Measurements from ENCODE around the gene CEACAM21.

The CEACAM21 gene

DNA sequence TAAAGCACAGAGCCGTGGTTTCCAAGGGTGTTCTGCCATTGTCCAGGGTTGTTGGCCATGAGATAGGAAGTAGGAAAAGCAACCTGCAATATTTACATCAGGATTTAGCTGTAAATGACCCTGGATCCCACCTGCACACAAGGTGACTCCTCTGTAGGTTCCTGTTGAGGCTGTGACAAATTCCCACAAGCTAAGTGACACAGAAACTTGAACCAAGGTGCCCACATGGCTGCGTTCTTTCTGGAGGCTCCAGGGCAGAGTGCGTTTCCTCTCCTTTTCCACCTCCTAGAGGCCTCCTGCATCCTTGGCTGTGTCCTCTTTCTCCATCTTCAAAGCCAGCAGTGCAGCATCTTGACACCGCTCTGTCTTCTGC lies 11.9 kb downstream of the CEACAM21 start:
- no peak for DNase-seq

DNA sequence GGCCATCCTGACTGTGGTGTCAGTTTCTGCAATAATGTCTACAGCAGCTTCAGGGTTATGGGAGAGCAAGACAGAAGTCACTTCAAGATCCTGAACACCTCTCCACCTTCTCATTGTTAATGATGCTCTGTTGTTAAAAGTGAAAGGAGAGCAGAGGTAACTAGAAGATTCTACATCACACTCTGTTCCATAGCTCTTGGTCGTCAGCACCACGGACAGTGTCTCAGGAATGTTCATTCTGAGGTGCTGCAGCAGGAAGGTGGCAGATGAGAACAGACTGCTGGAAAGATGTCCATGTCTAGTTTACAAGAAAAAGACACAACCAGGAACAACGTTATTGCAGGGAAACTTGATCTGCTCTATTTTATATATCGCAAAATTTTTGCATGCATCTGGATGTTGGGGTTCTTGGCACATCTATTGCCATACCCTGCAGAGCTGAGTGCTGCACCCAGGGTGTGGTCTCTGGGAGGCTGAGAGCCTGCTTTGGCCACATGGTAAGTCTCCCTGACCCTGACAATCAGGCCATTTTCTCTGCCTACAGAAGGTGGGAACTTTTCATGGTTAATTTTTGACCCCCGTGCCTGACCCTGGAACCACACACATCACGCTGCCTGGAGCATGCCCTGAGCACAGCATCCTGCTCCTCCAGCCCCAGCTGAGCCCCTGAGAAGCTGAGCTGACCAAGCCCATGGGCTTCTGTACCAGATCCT lies 12.7 kb downstream of the CEACAM21 start:
- DNase-seq = no peak

DNA sequence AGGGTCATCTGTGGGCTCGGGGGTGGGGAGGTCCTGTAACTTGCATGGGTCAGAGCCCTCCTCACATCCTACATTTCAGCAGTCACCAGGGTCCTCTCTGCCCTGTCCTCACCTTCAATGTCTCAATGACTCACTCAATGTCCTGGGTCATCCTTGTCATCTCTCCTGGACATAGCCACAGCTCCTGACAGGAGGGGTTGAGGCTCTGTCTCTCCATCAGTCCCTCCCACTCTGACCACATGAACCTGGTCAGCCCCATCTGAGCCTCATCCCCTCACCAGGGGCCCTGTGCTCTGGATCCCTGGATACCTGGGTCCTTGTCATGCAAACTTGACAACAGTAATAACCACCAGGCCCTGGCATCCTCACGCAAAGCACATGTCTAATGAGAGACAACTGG lies 13.4 kb downstream of the CEACAM21 start:
- no peak for DNase-seq

DNA sequence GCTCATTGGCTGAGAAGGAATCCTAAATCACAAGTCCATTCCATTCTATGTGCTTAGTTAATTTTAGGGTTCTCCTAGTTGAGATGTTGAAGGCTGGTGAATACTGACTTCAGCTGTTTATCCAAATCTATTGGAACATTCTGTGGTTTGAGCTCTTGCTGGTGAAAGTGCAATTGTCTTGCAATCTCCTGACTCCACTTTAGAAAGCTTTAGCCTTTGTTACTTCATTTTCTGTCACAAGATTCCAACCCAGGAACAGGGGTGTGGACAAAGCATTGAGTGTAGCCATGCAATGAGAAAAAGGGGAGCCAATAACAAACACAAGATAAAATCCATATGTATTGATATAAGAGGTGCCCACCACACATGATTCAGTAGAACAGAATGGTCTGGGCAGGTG lies 15.0 kb downstream of the CEACAM21 start:
- DNase-seq = no peak

DNA sequence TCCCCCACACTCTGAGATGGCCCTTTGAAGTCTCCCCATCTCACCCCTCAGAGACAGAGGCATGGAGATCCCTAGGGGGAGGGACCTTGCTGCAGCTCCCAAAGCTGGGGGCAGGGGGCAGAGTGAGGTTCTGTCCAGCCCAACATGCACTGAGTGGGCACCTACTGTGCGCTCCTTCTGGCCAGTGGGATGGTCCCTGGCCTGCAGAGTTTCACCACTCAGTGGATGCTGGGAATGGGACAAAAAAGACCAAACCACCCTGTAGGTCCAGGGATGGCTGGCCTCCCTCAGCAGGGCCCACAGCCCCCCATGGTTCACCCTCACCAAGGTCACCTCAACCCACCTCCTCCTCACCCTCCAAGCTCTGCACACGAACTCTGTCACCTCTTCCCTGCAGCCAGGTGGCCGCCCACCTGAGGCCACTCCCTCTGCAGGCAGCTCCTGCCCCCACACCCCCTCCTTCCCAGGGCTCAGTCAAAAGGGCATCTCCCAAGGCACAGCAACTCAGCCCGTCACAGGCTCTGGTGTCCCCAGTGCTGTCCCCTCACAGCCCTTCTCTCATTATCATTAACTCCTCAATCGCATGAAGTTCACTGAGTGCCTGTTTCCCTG lies 16.1 kb downstream of the CEACAM21 start:
- DNase-seq = no peak

DNA sequence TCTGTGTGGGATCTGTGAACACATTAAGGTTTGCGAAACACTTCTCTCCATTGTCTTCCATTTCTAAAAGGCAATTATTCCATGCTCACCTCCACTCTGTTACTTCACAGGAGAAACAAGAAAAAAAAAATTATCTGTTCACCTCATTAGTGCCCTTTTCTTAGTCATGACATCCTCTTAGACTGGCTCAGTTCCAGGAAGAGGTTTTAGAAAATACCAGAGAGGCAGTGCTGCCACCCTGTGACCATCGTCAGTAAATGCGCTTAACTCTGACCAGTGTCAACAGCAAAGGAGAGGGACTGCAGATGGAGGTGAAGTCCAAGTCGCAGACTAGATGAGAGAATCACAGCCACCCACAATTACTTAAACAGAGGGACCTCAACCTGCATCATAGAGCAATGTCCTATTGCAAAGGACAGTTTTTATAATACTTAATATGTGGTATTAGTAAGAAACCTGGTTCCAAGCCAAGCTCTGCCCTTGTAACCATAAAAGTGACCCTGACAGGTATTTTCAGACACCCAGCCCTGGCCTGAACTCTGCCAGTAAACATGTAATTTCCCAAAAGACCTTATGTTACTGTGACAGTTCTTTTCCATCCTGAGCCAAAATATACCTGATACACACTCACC lies 19.4 kb downstream of the CEACAM21 start:
- peak; percentile 23 for DNase-seq

DNA sequence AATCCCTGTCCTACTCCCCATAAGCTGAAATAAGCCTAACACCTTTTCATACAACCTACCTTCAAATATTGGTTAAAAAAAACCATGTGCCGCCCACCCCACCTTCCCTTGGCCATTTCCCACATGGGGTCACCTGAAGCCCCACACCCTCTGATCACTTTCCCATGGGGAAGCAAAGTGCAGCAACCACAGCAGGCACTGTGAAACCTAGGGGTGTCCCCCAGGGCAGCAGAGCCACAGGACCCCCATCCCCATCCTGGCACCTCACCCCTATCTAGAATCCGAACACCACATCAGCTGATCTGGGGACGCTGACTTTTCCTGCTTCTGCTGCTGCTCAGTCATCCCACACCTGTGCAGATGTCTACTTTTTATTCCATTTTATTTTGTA lies 19.9 kb downstream of the CEACAM21 start:
- DNase-seq = no peak

DNA sequence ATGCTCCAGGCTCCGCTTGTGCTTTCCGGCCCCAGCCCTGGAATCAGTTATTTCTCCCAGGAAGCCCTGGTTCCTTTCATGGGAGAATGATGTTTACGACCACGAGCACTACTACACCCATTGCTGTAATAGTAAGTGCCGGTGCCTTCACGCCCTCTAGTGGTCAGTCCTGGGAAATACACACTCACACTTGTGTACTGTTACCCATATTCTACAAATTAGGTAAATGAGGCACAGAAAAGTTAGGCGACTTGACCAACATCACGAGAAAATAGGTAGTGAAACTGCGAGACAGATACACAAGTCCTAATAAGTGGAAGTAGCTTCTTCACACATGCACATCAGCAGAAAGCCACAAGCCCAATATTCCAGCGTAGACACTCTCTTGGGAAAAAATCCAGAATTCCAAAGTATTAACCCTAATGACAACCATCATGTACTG lies 21.7 kb downstream of the CEACAM21 start:
- peak; percentile 48 for DNase-seq

DNA sequence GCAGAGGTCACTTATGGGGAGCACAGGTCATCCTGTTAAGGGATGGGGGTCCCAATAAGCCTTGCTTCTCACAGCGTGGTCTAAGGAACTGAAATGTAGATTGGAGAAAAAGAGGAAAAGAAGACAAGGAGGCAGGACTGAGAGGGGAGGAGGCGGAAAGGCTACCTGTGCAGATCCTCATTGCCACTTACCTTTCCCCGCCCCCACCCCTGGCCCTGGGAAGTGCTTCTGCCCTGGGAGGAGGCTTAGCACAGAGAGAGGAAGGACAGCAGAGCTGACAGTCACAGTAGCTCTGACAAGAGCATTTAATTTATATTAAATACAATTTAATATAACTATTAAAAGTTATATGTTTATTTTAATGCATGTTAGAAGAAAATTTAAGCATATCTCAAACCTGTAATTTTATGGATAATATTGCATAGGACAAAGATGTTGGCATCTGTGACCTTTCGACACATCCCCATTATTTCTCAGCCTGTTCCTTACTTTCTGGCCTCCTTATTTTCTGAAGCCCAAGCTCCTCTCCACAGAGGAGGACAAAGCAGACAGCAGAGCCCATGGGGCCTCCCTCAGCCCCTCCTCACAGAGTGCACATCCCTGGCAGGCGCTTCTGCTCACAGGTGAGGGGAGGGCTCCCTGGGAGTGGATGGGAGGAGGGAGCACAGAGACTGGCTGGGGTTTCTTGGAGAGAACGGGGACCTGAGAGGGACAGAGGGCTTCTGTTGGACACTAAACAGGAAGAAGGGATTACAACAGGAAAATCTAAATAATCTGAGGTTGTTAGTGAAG lies 23.4 kb downstream of the CEACAM21 start:
- DNase-seq = no peak

DNA sequence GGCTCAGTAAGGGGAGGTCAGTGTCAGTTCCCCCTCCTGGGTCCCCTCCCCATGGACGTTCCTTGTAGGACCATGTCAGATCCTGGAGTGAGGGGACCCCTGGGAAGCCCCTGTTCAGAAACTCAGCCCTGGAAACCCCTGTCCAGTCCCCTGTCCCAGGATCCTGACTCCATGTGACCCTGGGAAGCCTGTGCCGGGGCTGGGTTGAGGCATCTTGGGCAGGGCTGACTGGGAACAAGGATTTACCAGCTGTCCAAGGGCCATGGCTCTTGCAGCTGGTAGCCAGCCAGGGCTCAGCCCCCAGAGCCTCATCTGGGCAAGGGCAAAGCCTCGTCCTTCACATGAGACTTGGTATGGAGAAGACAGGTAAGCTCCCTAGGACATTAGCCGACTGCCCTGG lies 25.8 kb downstream of the CEACAM21 start:
- no peak for DNase-seq

DNA sequence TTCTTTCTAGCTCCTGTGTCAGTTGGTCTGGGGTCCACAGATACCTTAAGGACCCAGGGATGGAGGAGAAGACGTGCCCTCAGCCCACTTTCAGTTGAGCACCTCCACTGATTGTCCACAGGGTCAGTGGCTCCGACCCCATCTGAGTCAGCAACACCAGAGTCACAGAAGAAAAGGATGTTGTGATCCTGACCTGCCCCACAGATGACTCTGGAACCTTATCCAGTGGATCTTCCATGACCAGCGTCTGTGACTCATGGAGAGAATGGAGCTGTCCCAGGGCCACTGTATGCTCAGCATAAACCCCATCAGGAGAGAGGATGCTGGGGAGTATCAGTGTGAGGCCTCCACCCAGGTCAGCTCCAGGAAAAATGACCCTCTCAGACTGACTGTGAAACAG lies 28.9 kb downstream of the CEACAM21 start:
- DNase-seq = no peak

DNA sequence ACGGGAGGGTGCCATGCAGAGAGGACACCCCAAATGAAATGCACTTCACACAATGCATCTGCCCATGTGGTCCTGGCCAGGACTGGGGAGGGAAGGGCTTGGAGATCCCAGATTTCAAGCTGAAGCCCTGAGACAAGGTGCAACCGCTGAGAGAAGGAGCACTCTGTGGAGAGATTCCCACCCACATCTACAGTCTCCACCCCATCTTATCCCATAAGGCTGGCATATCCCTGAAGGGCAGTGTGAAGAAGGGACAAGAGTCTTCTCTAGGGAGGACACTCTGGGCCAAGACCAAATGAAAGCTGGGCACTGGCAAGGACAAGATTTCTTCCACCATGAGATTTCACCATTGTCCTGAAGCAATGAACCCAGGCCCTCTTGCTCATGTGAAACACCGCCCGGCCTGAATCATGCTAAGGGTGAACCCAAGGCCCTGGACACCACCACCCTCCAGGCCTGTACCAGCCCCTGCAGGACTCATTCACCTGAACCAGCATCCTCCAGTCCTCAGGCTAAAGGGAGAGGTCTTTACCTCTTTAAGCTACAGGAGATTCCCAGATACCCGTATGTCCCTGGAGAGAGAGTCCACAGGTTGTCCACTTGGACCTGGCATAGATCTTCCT lies 30.4 kb downstream of the CEACAM21 start:
- DNase-seq = no peak

DNA sequence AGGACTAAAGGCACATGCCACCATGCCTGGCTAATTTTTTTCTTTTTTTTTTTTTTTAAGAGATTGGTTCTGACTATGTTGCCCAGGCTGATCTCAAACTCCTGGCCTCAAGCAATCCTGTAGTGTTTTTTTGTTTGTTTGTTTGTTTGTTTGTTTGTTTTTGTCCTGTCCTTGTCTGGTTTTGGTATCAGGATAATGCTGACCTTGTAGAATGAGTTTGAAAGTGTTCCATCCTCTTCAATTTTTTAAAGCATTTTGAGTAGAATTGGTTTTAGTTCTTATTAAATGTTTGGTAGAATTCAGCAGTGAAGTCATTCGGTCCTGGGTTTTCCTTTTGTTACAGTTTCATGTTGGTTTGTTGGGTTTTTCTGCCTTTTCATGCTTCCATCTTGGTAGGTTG lies 31.7 kb downstream of the CEACAM21 start:
- DNase-seq = no peak

DNA sequence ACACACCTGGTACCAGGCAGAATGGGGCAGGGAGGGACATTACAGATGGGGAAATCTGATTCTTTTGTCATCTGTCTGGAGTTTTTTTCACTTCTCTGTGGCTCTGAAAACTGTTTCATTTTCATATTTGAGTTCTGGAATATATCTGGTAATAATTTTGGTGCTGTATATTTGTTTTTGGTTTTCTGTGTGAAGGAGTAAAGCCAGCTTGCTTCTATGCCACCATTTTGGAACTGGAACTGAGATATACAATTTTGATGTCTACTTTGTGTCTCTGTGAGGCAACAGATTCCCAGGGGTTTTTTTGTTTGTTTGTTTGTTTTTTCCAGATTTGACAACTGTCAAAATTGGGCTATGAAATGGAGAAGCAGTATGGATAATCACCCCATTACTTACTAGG lies 34.8 kb downstream of the CEACAM21 start:
- DNase-seq = no peak

DNA sequence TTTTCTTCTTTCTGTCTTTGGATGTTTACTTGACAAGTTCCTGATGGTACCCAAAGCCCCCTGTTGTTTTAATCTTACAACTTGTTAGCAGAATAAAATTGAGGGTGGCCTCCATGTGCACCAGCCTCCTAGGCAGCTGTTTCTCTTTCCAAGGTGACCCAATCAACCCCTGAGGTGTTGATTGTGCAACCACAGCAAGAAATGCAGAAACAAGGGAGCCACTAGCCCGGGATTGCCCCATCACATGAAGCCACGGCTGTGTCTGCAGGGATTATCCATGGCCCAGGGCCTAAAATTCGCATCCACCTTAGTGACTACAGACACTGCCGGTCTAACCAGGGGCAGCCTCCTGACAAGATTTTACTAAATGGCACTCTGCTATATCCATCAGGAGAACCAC lies 36.5 kb downstream of the CEACAM21 start:
- DNase-seq = no peak

DNA sequence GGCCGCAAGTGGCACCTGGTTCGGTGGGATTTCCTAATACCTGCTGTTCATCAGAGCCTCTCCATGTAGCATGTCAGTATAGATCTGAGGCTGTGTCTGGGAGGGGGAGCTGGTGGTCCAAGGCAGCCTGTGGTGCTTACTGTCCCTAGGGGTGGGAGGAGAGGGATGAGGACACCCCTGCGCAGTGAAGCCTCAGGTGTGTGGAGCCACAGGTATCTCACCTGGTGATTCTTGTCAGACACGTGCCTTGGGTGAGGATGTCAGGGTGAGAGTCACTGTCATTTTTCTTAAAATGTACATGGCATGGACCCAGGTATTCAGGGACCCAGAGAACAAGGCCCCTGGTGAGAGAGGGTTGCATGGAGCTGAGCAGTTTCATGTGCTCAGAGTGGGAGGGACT lies 39.2 kb downstream of the CEACAM21 start:
- no peak for DNase-seq

DNA sequence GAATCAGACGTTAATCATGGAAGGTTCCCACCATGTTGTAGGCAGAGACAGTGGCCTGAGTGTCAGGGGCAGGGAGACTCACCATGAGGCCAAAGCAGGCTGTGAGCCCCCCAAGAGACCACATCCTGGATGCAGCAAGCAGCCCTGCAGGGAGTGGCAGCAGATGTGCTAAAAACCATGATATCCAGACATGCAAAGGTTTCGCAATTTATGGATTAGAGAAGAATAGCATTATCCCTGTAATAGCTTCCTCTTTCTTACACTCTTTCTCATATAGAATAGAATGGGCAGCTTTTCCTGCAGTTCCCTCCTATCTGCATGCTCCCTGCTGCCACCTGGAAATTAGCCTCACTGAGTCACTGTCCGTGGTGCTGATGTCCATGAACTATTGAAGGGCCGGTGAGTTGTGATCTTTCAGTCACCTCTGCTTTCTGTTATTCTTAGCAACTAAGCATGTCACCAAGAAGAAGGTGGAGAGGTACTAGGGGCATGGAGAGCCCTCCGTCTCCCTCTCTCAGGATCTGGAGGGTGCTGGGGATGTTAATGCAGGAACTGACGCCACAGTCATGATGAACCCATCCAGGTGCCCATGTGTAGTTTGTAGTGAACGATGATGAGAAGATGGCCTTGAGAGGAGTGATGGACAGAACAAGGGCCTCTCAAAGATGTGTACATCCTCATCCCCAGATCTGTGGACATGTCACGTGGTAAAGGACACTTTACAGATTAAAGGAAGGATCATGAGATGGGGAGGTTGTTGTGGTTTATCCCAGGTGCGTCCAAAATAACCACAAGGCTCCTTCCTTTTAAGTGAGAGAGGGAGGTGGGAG lies 41.0 kb downstream of the CEACAM21 start:
- no peak for DNase-seq

DNA sequence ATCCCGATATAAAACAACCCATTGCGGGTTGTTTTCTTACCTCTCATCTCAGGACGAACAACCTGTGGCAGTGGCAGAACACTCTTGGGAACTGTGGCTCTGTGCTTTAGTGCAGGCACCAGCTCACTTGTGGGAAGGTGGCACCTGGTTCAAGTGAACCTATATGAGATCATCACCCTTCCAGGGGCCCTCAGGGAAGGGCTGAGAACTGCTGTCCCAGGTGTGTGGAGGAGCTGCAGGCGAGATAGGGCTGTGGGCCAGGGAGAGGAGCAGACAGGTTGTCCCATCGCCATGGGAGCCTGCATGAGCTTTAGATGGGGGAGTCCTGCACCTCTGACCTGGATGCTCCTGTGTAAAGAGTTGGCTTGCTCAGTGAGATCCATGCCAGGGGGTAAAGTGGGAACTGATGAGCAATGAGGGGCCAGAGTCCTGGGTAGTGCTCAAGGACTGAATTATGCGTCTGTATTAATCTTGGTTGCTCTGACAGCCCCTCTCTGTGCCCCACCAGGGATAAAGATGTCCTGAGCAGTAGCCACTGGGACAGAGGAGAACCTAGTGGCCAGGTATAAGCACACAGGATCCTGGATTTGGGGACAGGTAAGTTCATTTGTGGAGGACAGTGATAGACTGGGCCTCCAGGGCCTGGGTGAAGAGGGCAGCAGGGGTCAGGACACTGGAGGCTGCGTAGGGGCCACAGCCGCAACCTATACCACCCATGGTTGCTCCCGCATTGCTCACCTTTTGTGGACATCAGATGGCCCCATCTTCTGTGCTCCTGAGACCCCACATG lies 42.2 kb downstream of the CEACAM21 start:
- DNase-seq = no peak

DNA sequence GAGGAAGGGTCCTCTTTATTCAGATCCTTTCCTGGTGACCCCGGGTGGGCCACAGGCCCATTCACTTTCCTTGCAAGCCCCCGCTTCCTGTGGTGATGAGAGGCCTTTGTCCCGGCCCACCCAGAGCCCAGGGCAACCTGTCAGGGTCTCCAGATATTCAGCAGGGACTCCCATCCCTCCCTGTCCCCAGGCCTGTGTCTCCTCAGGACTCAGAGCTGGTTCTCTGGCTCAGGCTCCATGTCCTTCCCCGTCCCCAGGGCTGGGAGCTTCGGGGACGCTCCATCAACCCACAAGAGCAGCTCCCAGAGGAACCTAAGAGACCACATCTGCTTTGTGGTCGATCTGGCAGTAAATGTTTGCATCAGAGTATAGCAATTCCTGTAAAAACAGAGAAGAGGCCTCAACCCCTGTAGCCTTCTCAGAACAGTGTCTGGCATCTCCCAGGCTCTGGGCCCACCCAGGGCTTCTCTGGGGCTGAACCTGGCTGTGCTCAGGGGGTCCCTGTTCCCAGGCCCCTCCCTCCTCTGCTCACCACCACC lies 43.1 kb downstream of the CEACAM21 start:
- no peak for DNase-seq

DNA sequence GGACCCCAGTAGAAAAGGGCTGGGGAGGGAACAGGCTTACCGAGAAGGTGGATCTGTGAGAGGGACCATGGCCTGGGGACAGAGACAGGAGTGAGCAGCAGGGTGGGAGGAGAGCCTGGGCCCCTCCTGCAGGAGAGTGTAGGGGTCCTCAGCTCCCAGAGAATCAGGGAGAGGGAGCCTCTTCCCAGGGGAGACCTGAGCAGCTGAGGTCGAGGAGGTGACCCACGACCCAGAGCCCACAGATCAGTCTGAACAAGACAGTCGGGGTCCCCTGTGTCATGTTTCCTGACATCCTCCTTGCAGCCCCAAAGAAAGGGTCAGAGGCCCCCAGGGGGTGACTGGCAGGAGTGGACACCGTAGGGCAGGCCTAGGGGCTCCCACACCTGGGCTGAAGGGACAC lies 44.2 kb downstream of the CEACAM21 start:
- no peak for DNase-seq

DNA sequence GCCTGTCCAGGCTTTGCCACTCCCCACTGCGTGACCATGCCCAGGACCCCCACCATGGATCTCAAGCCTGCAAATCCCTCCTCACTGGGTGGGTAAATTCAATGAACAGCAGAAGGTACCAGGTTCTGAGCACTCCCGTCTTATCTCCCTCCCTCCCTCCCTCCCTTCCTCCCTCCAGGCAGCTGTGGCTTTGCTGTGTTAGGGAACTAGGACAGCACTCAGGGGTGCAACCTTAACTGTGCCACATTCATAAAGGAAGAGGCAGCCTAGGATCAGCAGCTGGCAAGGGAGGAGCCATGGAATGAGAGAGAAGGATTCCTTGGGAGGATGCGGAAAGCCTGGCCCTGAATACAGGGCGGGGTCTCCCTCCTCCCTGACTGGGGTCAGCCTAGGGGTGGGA lies 45.3 kb downstream of the CEACAM21 start:
- no peak for DNase-seq

Data from NCI-H526 treated with DMSO at 0.1 percent for 48 hours (cell line).